HG03432 (cell line): Measurements from ENCODE around the gene CCNL1.
"Not testable (repeated sequence)": the region's sequence is repeated elsewhere in the genome, so short reads cannot be mapped to it uniquely, and the experiment has no call there.

ENCODE experiments used
- ATAC-seq: cut with Tn5 transposase; IDR thresholded peaks from one replicate; pipeline ENCODE4 v1.9.1; 2021; ENCODE audit warnings: mild to moderate bottlenecking, moderate library complexity; ENCODE audit not compliant: unreplicated experiment

CCNL1 gene

DNA sequence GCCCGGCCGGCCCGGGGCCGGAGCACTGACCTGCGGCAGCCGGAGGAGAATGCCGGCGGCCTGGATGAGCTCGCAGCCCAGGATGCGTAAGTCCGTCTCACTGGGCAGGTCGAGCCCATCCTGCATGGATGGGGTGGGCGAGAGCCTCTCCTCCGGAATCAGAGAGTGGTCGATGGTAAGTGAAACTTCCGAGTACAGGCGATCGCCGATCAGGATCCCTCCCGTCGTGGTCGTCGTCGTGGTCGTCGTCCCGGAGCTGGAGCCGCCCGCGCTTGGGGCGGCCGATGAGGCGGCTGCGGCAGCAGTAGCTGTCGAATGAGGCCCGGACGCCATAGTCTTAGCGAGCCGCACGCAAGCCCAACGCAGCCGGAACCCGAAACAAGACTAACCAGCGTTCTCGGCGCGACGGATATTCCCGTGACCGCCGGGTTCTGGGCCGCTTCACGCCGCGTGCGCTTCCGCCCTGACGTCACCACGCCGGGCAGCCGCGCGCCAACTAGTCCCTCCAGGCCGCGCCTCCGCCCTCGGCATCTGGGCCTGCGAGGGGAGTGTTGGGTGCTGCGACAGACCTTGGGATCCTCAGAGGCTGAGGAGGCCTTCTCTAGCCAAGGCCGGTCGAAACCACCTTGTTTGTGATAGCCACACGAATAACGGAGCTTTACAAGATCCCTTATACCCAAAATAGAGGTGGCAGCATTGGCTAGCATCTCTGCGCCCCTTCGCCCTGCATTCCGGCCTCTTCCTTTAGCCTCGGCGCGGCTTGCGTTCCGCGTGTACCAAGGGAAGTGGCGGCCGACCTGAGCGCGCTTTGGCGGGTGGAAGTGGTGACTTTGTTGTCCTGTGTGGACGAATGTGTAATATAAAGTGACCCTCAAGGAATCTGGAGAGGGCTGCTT lies at the start of gene CCNL1:
CCNL1 (minus strand) TSS at position 386 of the 896 bp plus-strand sequence; CDS start at position 333, 53 bp downstream.
- ATAC-seq = peak; percentile 87

DNA sequence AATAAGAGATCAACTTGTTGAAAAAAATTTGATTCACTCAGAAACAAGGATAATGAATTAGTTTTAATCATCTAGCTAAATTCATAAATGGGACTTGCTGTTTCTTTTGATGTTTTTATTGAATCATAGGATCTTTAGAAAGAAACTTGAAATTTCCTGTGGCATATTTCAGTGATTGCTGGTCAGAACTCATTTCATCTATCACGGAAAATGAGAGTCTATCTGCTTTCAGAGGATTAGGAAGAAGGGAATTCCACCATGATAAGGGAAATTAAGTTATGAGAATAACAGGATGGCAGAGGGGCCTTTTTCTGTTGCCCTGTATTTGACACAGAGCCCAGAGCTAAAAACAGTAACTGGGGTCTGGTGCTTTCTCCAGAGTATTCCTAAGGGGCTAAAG lies 44.9 kb upstream of the CCNL1 start:
- no peak for ATAC-seq

DNA sequence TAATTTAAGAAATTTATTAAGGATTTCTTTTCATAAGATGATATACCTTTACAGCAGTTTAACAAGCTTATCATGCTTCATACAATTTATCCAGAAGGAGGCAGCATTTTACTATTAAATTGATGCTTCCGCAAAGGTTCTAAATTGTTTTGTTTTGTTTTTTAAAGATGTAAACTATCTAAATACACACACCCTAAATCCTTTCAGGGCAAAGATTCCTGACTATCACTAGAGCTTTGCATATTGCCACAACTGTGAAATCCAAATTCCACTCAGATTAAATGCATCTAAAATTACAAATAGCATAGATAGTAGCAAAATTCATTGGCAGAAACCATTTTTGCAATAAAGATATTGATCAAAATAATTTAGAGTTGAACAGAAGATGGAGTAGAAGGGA lies 44.5 kb upstream of the CCNL1 start:
- no peak for ATAC-seq

DNA sequence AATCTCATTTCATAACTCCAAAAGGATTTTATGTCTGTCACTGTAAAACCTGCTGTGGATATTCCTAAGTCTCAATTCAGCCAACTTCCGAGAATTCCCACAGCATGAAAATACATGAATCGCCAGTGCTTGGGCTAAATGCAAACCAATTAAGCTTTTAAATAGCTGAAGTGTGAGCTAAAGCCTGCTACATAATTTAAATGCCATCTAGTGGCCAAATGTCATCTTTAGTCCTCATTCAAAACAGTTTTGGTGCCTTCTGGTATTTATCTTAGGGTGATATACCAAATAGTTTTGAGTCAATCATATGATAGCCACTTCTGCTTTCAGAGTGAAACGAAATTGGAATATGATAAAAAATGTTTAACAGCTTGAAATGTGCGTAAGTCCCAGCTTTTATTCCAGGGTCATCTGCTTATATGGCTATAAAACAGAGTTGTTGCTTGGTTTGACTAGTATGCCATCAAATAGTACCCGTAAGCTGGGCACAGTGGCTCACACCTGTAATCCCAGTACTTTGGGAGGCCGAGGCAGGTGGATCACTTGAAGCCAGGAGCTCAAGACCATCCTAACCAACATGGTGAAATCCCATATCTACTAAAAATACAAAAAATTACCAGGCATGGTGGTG lies 41.8 kb upstream of the CCNL1 start:
- peak; percentile 84 for ATAC-seq

DNA sequence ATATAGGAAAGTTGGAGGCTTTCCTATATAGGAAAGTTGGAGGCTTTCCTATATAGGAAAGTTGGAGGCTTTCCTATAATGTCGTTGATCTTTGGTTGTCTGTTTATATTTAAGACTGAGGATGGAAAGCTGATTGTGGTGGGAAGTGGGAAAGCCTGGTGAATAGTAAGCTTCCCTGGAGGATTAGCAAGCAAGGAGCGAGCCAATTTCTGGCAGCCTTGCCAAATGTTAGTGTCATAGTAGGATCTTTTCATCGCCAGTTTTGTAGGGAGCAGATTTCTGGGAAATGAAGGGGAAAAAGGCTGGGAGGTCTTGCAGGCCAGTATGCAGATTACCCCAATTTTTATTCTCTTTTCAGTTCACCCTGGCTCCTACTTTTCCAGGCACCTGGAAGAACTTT lies 39.9 kb upstream of the CCNL1 start:
- ATAC-seq = no peak

DNA sequence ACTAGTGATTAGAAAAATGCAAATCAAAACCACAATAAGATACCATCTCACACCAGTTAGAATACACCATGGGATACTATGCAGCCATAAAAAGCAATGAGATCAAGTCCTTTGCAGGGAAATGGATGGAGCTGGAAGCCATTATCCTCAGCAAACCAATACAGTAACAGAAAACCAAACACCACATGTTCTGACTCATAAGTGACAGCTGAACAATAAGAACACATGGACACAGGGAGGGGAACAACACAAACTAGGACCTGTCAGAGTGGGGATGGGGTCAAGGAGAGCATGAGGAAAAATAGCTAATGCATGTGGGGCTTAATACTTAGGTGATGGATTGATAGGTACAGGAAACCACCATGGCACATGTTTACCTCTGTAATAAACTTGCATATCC lies 36.0 kb upstream of the CCNL1 start:
- ATAC-seq = no peak

DNA sequence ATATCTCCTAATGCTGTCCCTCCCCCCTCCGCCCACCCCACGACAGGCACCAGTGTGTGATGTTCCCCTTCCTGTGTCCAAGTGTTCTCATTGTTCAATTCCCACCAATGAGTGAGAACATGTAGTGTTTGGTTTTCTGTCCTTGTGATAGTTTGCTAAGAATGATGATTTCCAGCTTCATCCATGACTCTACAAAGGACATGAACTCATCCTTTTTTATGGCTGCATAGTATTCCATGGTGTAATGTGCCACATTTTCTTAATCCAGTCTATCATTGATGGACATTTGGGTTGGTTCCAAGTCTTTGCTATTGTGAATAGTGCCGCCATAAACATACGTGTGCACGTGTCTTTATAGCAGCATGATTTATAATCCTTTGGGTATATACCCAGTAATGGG lies 31.2 kb upstream of the CCNL1 start:
- ATAC-seq = not testable (repeated sequence)

DNA sequence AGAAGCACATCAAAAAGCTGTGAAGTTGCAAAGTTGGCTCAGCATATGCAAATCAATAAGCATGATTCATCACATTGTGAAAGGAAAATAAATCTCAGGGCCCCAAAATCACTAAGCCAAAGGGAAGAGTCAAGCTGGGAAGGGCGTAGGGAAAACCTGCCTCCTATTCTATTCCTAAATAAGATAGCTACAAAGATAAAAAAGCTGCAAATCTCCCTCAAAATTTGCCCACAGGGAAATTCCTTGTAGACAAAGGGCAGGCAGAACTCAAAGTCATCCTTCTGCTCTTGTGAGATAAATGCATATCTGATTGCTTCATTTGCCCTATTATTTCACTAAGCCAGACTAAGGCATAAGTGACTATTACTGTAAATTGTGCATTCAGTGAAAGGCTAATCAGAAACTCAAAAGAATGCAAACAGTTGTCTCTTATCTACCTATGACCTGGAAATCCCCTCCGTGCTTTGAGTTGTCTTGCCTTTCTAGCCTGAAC lies 30.5 kb upstream of the CCNL1 start:
- ATAC-seq = no peak

DNA sequence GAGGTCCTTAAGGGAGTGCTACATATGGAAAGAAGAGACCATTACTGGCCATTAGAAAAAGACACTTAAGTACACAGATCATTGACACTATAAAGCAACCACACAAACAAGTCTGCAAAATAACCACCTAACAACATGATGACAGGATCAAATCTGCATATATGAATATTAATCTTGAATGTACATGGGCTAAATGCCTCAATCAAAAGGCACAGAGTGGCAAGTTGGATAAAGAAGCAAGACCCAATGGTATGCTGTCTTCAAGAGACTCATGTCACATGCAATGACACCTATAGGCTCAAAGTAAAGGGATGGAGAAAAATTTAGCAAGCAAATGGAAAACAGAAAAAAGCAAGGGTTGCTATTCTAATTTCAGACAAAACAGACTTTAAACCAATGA lies 28.4 kb upstream of the CCNL1 start:
- no peak for ATAC-seq

DNA sequence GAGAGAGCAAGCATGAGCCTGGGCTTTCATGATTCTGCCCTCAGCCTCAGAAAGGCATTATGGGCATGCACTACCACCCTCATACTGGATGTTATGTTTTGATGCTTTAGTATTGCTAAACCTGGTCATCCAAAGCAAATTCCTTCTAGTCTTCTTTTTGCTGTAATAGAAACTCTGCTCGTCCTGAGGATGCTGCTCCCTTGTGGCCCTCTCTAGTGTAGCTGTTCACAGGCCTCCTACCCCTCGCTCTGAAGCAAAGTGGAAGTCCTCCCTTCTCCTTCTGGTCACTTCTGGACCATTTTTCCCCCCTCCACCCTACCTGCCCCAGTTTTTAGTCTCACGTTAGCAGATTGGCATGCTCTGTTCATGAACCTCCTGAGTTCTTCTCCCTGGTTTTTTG lies 22.9 kb upstream of the CCNL1 start:
- ATAC-seq = no peak

DNA sequence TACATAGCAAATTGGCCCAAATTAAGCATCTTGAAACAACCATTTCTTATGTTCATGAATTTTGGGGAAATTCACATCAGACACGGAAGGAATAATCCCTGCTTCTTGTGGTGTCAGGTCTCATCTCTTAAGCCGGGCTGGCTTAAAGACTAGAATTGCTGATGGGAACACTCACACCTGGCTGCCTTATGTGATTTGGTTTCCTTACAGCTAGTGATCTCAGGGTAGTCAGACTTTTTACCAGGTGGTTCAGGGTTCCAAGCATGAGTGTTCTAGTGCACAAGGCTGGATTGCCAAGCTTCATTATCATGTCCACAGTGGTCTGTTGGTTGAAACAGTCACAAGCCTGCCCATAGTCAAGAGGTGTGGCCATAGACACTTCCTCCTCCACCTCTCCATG lies 20.3 kb upstream of the CCNL1 start:
- no peak for ATAC-seq

DNA sequence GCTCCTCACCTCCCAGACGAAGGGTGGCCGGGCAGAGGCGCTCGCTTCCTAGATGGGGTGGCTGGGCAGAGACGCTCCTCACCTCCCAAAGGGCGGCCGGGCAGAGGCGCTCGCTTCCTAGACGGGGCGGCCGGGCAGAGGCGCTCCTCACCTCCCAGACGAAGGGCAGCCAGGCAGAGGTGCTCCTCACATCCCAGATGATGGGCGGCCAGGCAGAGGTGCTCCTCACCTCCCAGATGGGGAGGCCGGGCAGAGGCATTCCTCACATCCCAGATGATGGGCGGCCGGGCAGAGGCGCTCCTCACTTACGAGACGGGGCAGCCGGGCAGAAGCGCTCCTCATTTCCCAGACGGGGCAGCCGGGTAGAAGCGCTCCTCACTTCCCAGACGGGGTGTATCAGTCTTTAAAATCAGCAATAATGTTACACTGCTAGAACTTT lies 19.4 kb upstream of the CCNL1 start:
- ATAC-seq = no peak

DNA sequence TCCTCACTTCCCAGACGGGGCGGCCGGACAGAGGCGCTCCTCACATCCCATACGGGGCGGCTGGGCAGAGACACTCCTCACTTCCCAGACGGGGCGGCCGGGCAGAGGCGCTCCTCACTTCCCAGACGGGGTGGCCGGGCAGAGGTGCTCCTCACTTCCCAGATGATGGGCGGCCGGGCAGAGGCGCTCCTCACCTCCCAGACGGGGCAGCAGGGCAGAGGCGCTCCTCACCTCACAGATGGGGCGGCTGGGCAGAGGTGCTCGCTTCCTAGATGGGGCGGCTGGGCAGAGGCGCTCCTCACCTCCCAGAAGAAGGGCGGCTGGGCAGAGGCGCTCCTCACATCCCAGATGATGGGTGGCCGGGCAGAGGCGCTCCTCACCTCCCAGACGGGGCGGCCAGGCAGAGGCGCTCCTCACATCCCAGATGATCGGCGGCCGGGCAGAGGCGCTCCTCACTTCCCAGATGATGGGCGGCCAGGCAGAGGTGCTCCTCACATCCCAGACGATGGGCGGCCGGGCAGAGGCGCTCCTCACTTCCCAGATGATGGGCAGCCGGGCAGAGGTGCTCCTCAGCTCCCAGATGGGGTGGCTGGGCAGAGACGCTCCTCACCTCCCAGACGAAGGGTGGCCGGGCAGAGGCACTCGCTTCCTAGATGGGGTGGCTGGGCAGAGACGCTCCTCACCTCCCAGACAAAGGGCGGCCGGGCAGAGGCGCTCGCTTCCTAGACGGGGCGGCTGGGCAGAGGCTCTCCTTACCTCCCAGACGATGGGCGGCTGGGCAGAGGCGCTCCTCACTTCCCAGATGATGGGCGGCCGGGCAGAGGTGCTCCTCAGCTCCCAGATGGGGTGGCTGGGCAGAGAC lies 18.8 kb upstream of the CCNL1 start:
- not testable (repeated sequence) for ATAC-seq

DNA sequence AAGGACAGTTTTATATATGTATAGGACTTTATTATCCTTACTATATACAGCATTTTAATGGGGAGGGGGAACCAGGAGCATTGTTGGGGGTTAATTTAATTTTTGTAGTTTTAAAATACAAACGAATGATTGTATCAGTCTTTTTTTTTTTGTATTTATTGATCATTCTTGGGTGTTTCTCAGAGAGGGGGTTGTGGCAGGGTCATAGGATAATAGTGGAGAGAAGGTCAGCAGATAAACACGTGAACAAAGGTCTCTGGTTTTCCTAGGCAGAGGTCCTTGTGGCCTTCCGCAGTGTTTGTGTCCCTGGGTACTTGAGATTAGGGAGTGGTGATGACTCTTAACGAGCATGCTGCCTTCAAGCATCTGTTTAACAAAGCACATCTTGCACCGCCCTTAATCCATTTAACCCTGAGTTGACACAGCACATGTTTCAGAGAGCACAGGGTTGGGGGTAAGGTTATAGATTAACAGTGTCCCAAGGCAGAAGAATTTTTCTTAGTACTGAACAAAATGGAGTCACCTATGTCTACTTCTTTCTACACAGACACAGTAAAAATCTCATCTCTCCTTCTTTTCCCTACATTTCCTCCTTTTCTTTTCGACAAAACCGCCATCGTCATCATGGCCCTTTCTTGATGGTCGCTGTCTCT lies 18.0 kb upstream of the CCNL1 start:
- not testable (repeated sequence) for ATAC-seq

DNA sequence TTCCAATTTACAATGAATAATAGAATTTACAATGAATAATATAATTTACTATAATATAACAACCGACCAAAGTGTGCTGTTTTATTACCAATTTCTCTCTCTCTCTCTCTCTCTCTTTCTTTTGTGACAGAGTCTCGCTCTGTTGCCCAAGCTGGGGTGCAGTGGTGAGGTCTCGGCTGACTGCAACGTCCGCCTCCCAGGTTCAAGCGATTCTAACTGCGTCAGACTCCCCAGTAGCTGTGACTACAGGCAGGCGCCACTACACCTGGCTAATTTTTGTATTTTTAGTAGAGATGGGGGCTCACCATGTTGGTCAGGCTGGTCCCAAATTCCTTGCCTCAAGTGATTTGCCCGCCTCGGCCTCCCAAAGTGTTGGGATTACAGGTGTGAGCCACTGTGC lies 17.0 kb upstream of the CCNL1 start:
- ATAC-seq = no peak

DNA sequence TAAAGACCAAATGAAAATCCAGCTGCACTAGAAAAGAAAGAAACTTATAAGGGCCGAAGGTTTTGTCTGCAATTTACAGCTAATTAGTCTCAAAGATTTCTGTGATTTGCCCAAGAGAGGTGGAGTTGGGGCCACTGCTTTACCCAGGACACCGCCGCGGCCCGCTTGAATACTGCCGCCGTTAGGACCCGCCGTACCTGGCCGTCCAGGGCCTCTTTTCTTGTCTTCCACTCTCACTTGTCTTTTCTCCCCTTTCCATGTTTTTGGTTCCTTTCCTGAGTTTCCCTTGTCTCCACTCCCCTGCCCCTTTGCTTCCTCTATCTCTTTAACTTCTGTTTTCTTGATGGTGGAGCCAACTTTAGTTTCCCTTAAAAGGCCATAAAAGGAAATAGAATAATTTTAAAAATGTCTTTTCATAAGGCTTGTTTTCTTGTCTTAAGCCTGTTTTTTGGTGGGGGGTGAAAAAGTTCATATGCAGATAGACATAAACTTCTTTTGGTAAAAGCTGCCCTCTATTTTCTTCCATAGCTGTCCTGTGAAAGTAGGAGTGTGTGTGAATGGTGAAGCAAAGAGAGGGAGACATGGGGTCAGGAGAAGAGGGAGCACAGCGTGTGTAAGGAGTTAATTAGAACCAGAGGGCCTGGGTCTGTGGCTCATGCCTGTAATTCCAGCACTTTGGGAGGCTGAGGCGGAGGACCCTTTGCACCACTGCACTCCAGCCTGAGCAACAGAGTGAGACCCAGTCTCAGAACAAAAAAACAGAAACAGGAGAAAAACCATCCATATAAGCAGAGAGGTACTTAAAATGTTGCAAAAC lies 16.0 kb upstream of the CCNL1 start:
- ATAC-seq = no peak

DNA sequence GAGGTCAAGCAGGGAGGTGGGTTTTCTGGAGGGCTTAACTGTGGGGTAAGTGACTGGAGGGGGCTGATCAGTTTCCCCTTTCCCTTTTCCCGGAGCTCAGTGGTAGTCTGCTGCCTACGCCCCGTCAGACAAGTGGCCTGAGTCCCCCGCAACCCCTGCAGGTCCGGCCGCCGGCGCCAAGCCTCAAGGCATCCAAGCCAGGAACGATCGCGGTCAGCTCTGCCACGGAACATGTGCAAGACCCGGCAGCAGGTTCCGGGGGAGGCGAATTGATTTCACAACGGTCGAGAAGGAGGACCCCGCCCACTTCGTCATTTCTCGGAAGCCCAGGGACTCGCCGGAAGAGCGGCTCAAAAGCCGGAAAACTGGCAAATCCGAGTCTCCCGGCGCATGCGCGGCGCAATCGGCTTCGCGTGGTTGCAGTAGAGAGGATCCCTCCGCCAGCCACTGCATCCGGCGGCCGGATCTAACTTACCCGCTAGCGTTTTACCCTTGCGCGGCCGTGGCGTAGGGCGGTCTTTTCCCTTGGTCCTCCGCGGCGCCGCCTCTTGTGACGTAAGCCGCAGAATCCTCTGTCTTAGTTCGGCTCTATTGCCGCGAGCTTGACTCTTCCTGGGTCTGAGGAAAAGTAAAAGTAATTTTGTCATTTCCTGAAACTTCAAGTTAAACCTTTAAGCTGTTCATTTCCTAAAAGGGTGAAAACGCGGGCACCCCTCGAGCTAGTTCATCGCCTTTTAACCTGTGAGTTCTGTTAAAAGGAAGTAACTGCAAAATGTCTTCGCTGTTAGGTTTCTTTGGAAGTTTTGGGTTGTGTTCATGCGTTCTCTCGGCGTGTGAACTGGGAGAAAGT lies 14.9 kb upstream of the CCNL1 start:
- peak; percentile 96 for ATAC-seq

DNA sequence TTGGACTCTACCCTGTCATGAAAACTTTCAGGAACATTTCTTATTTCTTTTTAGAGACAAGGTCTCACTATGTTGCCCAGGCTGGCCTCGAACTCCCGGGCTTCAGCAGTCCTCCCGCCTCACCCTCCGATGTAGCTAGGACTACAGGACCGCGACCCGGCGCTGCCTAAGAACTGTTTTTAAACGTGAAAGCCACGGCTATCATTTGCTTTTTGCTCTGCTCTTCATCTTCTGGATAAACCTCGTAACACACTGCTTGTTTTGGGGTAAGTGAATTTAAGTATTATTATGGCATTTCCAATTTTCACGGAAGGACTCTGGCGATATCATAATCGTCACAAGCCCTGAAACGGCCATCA lies 14.3 kb upstream of the CCNL1 start:
- peak; percentile 0 for ATAC-seq

DNA sequence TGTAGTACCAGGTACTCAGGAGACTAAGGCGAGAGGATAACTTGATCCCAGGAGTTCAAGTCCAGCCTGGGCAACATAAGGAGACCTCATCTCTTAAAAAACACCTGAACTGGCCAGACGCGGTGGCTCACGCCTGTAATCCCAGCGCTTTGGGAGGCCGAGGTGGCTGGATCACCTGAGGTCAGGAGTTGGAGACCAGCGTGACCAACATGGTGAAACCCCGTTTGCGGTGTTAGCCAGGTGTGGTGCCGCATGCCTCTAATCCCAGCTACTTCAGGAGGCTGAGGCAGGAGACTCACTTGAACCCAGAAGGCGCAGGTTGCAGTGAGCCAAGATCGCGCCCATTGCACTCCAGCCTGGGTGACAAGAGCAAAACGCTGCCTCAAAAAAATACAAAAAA lies 13.4 kb upstream of the CCNL1 start:
- ATAC-seq = not testable (repeated sequence)
